Hematopoietic multipotent progenitor cell treated with erythropoietin and hydrocortisone succinate and interleukin-3 and kit ligand, for 17 days (in vitro differentiated cells): ENCODE data around the gene C3.

Experiments used
- DNase-seq: peaks from one replicate; pipeline ENCODE4 v3.0.0-alpha.2; 2015; ENCODE audit warnings: low spot score

C3 gene

DNA sequence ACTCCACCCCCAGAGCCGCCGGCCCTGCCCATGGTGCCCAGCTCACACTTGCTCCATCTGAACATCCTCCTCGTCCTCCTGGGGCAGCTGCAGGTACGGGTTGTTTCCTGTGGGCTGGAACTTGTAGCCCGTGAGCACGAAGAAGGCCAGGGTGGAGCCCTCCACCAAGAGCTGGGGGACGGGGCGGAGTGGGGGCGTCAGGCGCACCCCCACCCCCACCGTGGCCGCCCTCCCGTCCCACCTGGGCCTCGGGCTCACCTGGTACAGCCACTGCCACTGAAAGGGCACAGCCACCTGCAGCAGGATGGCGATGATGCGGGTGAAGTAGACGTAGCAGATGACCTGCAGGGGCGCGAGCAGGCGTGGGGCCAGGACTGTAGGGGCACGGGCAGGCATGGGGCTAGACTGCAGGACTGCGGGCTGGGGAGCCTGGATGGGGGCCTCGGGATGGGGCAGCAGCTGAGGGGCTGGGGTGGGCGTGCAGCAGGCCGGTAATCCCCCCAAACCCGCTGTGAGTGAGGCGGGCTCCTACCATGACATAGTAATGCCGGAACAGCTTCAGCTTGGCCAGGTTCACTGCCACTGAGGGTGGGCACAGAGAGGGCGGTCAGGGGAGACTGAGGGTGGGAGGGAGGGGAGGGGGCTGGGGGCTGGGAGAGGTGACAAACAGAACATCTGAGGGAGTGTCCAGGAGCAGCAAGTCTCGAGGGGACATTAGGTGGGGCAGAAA, 10.7 kb upstream of the C3 start:
- no peak for DNase-seq

DNA sequence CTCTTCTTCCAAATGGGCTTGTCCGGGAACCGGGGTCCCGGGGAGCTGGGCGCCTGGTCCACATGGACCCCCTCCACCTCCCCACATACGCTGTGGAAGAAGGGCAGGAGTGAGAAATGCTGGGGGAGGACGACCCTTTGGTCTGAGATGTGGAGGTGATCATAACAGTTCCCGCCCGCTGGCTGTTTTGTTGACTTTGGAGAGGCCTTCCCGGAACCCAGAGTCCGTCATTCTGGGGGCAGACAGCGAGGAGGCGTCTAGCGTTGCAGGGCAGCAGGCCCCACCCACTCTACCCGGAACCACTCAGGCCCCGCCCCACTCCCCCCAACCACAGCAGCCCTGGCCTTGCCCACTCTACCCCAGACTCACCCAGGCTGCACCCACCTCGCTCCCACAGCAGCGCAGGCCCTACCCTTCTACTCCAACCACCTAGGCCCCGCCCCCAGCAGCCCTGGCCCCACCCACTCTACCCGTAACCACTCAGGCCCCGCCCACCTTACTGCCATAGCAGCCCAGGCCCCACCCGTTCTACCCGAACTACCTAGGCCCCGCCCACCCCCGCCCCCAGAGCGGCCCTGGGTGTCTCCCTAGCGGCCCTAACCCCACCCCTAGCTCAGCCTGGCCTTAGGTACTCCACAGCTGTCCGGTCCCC, 9.8 kb upstream of the C3 start:
- DNase-seq, result peak; percentile 73

DNA sequence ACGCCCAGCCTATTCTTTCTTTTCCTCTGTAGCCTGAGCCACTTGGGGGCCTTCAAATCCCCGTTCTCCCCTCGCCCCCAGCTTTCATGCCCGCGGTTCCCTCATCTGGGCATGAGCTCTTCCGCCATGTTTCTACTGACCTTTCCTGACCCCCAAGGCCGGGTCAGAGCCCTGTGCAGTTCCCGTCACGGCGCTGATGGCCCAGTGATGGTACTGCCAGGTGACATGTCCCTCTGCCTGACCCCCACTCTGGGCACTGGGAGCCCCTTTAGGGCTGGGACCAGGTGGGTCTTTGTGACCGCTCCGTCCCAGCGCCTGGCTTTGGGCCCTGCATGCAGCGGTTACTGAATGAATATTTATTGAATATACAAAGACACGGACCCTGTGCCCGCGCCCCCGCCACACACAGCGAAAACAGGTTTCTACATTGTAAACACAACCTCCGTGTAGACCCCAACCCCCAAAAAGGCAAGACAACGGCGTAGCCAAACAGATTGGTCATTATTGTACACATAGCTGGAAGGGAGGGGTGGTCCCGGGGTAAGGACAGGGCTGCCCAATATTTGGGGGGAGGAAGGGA, 9.2 kb upstream of the C3 start:
- no peak for DNase-seq

DNA sequence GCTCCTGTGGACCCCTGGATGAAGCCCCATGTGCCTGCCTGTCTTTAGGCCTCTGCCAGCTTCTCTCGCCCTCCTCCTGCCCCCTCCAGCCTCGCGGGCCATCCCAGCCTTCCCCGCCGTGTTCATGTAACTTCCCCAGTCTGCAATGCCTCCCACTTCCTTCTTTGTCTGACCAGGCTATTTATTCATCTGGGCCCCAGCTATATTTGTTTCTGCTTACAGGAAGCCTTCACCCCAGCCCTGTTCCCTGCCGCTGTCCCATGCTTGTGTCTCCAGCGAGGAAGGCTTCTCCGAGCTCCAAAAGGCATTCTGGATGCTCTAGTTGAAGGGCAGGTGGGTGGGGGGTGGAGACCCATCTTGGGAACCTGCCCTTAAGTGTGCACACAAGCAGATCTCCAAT, 7.9 kb upstream of the C3 start:
- DNase-seq, result no peak

DNA sequence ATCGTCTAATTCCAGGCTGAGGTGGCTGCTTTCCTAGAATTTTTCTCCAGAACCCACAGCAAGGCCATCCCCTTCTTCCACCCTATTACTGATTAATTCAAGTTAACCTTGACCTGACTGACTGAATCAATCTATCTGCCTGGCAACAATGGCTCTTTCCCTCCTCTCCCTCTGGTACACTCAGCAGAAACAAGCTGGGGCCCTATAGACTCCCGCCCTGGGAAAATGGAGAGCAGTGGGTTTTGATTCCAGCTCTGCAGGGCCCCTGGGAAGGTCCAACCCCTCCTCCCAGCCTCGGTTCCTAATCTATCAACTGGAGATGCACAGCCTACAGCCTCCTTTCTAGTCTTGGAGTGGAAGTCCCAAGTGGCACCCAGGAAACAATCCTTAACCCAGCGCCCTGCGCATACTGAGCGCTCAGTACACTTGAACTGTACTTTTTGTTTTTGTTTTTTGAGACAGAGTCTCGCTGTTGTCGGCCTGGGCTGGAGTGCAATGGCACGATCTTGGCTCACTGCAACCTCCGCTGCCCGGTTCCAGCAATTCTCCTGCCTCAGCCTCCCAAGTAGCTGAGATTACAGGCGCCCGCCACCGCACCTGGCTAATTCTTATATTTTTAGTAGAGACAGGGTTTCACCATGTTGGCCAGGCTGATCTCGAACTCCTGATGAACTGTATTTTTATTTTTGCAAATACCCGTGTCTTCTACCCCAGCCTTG, 5.2 kb upstream of the C3 start:
- DNase-seq, result no peak

DNA sequence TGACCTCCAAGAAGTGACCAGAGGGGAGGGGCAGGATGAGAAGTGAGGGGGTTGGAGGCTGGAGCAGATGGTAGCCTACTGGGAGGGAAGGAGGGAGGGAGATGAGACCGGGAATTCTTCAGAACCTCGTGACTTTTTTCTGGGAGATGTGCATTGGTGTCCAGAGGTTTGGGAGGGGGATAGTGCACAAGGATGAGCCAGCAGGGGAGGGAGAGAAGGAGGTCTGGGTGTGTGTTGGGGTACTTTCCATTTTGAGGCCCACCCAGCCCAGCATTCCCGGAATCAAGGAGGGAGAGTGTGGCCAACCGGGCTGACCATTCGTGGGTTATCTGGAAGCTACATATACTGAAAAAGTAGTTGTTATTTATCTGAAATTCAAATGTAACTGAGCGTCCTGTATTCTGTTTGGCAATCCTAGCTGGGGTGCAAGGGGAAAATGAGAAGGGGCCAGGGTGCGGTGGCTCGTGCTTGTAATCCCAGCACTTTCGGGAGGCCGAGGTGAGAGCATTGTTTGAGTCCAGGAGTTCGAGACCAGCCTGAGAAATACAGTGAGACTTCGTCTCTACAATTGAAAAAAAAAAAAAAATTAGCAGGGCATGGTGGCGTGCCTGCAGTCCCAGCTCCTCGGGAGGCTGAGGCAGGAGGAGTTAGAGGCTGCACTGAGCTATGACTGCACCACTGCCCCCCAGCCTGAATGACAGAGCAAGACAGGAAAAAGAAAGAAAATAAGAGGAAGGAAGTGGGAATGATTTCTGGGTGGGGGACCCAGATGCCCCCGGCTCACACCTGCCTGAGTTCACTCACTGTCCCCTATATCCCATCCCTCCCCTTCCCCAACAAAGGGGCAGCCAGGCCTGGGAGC, 4.4 kb upstream of the C3 start:
- no peak for DNase-seq

DNA sequence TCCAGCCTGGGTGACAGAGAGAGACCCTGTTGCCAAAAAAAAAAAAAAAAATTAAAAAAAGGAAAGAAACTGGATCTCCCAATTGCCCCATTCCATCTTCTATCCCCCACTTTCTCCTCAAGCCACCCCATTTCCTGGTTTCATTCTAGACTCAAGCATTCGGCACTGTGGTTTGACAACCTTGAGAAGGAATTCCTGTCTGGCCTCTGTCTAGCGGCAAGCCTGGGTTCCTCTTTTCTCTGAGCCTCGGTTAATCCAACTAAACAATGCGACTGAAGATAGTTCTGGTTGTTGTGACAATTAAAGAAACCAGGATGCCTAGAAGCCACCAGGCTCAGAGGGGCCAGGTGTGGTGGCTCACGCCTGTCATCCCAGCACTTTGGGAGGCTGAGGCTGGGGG, 3.3 kb upstream of the C3 start:
- no peak for DNase-seq

DNA sequence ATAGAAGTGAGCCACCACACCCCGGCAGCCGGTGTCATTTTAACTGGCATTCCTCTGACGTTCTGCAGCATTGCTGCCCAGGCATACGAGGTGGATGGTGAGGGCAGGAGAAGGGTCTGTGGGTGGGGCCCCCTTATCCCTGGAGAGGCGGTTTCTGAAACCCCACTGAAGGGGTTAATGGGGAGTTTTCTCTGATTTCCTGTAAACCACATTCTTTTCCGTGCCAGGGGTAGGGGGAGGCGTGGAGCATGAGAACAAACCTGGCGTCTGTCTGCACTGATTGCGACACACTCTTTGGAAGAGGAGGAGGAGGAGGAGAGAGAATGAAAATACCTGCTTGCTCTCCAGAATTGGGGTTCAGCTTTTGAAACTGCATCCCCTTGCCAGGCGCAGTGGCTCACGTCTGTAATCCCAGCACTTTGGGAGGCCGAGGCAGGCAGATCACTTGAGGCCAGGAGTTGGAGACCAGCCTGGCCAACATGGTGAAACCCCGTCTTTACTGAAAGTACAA, 2.7 kb upstream of the C3 start:
- no peak for DNase-seq

DNA sequence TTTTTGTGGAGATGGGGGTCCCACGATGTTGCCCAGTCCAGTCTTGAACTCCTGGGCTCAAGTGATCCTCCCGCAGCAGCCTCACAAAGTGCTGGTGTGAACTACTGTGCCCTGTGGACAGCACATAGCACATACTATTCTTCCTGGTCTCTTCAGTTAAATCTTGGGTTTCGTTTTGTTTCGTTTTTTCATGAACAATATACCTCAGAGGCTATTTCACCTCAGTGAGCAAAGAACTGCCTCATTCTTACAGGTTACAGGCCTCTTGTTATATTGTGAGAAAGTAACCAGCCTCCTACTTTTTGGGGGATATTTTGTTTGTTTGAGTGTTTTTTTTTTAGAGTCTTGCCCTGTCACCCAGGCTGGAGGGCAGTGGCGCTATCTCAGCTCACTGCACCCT, 1.3 kb upstream of the C3 start:
- no peak for DNase-seq

DNA sequence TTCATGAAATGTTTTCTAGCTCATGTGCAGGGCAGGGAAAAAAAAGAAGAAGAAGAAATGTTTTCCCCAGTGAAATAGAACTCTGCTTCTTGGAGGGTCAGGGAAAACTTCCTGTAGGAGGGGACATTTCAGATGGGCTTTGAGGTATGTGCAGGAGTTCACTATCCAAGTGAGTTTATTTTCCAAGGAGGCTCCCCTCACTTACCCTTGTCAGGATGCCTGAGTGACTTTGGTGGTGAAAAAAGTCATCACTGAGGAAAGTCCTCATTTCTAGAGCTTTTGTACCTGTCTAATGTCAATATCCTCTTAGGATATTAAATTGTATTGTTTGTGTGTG, 656 bp upstream of the C3 start:
- no peak for DNase-seq

DNA sequence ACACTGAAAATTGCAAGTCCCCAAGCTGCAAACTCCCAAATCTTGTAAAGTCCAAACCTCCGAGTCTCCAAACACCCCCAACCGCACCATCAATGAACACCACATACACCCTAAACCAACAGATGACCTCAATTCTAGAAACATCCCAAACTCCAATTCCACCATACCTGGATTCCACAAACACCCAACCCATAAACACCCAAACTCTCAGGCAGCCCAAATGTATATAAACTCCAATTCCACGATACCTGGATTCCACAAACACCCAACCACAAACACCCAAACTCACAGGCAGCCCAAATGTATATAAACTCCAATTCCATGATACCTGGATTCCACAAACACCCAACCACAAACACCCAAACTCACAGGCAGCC, 470 bp downstream of the C3 start:
- no peak for DNase-seq

DNA sequence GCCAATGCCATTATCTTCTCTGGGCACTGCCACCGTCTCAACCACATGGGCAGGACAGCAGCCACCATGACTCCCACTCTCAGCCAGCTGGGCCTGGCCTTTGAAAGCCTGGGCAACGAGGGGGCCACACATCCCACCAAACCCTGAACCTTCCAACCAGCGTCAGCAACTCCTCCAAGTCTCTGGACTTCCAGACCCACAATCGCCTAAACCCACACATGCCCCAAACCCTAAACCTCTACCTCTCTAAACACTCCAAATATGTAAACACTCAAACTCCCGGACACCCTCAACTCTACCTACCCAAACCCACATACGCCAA, 949 bp downstream of the C3 start:
- no peak for DNase-seq

DNA sequence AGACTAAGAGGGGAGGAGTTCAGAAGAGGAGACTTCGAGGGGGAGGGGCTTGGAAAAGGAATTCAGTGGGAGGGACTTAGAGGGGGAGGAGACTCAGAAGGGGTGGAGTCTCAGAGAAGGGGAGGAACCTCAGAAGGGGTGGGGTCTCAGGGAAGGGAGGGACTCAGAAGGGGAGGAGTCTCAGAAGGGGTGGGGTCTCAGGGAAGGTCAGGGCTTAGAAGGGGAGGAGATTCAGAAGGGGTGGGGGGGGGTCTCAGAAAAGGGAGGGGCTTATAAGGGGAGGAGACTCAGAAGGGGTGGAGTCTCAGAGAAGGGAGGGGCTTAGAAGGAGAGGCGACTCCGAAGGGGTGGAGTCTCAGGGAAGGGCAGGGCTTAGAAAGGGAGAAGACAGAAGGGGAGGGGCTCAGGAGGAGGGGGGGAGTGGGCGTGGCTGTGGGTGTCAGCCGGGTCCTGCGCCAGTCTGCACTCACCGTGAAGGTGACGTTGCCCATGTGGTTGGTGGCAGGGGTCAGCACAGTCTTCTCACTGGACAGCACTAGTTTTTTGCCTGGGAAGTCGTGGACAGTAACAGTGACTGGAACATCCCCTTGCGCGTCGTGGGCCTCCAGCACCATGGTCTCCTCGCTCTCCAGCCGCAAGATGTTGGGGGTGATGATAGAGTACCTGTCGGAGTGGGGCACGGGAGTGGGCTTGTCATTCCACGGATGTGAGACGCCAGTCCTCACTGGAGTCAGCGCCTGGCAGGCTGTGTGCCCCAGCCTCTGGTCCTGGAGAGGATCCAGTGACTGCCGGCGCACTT, 1.5 kb downstream of the C3 start:
- peak; percentile 30 for DNase-seq

DNA sequence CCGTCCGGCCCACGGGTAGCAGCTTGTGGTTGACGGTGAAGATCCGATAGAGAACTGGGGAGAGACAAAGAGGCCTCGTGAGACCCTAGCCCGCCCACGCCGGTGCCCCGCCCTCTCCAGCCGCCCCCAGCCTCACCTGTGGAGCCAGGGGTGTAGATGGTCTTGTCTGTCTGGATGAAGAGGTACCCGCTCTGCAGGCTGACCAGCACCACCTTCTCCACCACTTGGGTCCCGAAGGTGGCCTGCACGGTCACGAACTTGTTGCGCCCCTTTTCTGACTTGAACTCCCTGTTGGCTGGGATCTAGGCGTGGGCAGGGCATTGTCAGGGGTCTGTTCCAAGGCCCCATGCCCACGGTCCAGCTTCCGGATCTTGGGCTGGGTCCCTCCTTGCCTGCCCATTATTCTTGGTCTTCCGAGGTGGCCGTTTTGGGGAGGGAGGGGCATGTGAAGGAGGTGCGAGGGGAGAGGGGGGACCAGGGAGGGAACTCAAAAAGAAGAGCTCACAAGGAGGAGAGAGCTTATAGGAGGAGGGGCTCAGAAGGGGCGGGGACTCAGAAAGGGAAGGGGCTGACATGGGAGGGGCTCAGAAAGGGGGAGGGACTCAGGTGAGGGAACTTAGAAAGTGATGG, 2.2 kb downstream of the C3 start:
- no peak for DNase-seq

DNA sequence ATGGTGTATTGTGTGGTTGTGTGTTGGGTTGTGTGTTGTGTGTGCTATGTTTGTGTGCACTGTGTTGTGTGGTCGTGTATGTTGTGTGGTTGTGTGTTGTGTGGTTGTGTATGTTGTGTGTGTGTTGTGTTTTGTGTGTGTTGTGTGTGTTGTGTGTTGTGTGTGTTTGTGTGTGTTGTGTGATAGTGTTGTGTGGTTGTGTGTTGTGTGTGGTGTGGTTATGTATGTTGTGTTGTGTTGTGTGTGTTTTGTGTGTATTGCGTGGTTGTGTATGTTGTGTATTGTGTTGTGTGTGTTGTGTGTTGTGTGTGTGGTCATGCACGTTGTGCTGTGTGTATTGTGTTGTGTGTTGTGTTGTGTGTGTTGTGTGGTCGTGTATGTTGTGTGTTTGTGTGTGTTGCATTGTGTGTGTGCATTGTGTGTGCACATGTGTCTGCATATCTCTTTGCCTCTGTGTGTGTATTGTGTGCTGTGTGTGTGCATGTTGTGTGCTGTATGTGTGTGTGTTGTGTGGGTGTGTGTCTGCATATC, 2.9 kb downstream of the C3 start:
- no peak for DNase-seq

DNA sequence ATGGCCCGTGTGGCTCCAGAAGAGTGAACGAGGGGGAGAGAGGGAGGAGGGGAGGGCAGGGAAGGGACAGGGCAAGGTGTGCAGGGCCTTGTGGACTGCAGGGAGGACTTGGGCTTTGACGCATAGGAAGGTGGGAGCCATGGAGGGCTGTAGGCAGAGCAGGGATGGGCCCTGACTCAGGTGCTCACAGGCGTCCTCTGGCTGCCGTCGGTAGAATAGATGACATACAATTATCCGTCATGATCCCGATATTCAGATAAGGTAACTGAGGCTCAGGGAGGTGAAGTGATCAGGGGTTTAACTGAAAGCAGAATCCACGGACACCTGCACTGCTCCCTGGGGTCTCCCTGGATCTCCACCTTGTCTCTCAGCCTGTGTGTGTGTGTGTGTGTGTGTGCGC, 3.4 kb downstream of the C3 start:
- DNase-seq, result no peak

DNA sequence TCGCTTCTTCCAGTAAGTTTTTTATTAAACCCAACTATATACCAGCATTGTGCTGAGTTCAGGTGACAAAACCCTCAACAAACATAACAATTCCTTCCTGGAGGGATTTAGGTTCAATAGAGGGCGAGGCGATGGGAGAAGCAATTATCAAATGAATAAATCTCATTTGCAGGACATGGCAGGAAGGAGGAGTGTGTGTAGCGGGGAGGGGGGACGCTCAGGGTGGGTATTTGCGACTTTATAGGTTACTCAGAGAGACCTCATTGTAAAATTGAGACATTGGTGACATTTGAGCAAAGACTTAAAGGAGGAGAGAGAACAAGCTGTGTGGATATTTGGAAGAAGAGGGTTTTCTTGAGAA, 3.9 kb downstream of the C3 start:
- no peak for DNase-seq

DNA sequence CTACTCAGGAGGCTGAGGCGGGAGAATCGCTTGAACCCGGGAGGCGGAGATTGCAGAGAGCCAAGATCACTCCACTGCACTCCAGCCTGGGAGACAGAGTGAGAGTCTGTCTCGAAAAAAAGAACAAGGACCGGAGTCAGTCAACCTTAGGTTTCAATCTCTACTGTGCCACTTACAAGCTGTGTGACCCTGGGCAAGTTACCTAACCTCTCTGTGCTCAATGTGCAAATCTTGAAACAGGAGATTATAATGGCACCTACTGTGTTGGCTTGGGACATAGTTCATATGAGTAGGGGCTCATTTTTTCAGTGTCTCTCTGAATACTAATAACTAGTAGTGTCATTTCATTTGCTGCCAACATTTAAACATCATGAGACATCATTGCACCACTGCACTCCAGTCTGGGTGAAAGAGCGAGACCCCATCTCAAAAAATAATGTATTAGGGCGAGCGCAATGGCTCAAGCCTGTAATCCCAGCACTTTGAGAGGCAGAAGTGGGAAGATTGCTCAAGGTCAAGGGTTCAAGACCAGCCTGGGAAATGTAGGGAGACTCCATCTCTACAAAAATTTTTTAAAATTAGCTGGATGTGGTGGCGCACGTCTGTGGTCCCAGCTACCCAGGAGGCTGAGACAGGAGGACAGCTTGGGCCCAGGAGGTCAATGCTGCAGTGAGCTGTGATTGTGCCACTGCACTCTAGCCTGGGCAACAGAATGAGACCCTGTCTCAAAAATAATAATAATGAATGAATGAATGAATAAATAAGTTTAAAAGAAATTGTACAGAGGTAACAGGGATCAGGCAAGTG, 5.5 kb downstream of the C3 start:
- DNase-seq, result no peak

DNA sequence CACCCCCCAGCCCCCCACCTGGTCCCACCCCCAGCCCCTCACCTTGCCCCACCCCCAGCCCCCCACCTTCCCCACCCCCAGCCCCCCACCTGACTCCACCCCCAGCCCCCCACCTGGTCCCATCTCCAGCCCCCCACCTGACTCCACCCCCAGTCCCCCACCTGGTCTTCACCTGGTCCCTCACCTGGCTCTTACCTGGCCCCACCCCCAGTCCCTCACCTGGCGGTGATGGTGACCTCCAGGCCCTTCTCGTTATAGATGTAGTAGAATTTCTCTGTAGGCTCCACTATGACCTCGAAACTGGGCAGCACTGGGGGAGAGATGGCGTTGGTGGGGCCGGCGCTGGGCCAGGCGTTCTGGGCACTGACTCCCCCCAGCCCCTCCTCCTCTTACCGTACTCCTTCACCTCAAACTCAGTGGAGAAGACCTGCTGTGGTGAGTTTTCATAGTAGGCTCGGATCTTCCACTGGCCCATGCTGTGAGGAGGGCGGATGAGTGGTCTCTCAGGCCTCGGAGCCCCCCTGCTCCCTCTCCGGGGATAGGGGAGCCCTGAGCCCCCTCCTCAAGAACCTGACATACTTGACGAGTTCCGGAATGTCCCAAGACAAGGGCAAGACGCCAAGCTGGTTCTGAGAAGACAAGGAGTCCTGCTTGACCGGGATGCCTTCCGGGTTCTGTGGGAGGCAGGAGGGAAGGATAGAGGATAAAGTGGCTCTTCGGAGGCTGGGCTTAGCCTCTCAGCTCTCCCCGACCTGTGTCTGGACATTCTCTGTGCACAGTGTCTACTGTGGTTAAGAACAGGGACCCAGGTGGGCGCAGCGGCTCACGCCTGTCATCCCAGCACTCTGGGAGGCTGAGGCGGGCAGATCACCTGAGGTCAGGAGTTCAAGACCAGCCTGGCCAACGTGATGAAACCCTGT, 6.4 kb downstream of the C3 start:
- no peak for DNase-seq
